ENCODE measurements around the gene RPLP2.

Gene RPLP2

DNA sequence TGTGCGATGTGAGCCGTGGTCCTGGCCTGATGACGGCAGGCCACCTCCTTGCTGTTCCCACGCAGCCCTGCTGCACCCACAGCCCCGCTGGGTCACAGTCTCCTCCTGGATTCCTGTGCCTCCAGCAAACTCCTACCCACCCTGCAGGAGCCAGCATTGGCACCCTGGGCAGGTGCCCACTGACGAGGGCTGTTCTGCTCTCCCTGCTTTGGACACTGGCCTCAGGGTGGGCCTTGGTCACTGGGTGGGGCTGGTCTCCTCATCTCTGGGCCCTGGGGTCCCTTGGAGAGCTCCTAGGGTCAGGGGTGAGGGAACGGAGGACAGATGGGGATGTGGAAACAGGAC, 45.5 kb downstream of the RPLP2 start:
- ATAC-seq (ENCODE audit: low read depth) (no peak), DNase-seq (ENCODE audit: low spot score in 2 of 2) (no peak)
- Mint-ChIP-seq H3K27ac (no peak overlapping the region), H3K27me3 (peaks cover 15% of the 10 kb centered on the region), H3K4me1 (peaks cover 4% of the 10 kb centered on the region), H3K9me3 (no peaks in the 10 kb centered on the region), H3K4me3 (no peak overlapping the region), H3K36me3 (no peaks in the 10 kb centered on the region)

DNA sequence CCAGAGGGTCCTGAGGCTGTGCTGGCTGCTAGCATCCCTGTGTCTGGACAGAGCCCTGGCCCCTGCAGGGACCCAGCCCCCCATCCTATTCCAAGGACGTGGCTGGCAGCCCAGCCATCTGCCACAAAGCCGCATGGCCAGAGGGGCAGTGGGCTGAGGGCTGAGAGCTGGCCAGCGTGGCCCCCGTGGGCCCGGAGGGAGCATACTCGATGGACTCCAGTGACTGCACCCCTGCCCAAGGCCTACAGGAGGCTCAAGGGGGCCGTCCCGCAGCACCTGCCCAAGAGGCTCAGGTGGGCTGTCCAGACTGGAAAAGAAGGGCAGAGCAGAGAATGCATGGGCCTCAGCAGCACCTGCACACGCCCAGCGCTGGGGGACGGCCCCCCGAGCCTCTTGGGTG, 46.0 kb downstream of the RPLP2 start:
- Mint-ChIP-seq H3K4me3 (no peak overlapping the region), H3K36me3 (no peaks in the 10 kb centered on the region), H3K27me3 (peaks cover 15% of the 10 kb centered on the region), H3K4me1 (peaks cover 4% of the 10 kb centered on the region), H3K27ac (no peak overlapping the region), H3K9me3 (no peaks in the 10 kb centered on the region)
- DNase-seq (ENCODE audit: low spot score in 2 of 2), result no peak
- ATAC-seq (ENCODE audit: low read depth), result no peak

DNA sequence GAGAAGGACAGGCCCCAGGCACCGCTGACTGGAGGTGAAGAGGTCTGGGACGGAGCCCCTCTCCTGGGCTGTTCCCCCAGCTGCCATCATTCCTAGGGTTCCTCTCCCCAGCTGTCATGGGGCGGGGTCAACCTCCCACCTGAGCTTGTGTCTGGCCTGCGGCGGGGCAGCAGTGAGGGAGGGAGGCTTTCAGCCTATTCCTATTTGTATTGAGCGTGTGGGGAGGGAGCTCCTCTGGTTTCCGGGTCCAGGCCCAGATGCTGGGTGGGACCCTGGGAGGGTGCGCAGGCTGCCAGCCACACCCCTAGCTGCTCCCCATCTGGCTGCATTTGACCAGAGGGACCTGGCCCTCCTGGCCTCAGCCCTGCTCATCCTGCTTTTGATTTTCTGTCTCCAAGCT, 46.6 kb downstream of the RPLP2 start:
- Mint-ChIP-seq H3K36me3 (no peaks in the 10 kb centered on the region), H3K27me3 (peaks cover 15% of the 10 kb centered on the region), H3K27ac (no peak overlapping the region), H3K9me3 (no peaks in the 10 kb centered on the region), H3K4me1 (peaks cover 4% of the 10 kb centered on the region), H3K4me3 (no peak overlapping the region)
- ATAC-seq (ENCODE audit: low read depth), result no peak
- no peak for DNase-seq (ENCODE audit: low spot score in 2 of 2)

DNA sequence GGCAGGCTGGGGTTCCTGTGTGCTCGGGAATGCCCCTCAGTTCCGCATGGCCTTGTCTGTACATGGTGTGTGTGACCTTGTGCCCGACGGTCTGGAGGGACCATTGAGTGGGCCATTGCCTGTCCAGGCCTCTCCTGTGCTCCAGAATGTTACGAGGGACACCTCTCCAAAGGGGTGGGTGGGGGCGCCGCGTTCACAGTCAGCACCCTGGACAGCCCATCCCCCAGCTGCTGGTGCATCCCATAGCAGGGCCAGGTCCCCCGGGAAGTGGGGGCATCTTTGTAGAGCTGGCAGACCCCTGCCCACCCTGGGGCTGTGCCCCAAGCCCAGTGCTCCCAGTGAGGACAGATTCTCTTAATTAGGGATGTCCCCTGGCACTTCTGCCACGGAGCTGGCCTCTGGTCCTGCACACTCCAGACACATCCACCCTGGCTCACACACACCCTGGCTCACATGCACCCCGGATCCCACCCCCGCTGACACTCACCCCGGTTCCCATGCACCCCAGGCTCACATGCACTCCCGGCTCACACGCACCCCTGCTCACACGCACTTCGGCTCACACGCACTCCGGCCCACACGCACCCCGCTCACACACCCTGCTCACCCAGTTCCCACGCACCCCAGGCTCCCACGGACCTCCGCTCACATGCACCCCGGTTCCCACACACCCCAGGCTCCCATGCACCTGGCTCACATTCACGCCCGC, 48.4 kb downstream of the RPLP2 start:
- Mint-ChIP-seq H3K4me1 (peaks cover 4% of the 10 kb centered on the region), H3K27ac (no peak overlapping the region), H3K27me3 (peaks cover 9% of the 10 kb centered on the region), H3K9me3 (no peaks in the 10 kb centered on the region), H3K36me3 (no peaks in the 10 kb centered on the region), H3K4me3 (no peak overlapping the region)
- no peak for DNase-seq (ENCODE audit: low spot score in 2 of 2)
- no peak for ATAC-seq (ENCODE audit: low read depth)

DNA sequence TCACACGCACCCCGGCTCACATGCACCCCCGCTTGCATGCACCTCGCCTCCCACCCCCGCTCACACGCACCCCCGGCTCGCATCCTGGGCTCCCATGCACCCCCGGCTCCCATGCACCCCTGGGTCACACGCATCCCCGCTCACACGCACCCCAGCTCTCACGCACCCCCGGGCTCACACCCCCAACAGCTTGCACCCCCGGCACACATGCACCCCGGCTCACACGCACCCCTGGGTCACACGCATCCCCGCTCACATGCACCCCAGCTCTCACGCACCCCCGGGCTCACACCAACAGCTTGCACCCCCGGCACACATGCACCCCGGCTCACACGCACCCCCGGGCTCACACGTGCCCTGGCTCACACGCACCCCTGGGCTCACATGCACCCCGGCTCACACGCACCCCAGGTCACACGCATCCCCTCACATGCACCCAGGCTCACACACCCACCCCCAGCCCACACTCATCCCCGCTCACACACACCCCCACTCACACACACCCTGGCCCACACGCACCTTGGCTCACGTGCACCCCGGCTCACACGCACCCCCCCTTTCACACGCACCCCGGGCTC, 49.1 kb downstream of the RPLP2 start:
- Mint-ChIP-seq H3K4me3 (no peak overlapping the region), H3K4me1 (peaks cover 4% of the 10 kb centered on the region), H3K9me3 (no peaks in the 10 kb centered on the region), H3K36me3 (no peaks in the 10 kb centered on the region), H3K27ac (no peak overlapping the region), H3K27me3 (peaks cover 9% of the 10 kb centered on the region)
- no peak for ATAC-seq (ENCODE audit: low read depth)
- no peak for DNase-seq (ENCODE audit: low spot score in 2 of 2)

DNA sequence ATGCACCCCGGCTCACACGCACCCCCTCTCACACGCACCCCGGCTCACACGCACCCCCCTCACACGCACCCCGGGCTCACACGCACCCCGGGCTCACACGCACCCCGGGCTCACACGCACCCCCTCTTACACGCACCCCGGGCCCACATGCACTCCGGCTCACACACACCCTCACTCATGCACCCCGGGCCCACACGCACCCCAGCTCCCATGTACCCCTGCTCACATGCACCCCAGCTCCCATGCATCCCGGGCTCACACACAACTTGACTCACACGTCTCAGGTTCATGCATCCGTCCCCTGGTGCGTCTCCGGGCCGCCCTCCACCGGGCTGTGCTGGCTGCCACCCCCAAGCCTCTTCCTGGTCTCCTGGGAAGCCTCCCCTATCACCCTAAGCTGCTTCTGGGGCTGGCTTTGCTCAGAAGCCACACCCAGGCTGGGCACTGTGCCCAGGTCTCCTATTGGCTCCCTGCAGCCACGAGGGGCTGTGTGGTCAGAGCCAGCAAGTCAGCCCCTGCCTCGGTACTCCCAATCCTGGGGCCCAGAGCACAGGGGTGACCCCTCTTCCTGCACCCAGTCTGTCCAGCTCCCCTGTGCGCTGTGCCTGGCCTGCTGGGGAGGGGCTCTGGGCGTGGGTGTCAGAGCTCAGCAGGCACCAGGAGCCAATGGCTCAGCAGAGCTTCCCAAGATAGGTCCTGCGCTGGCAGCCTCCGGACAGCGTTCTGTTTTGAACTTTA, 49.8 kb downstream of the RPLP2 start:
- H3K4me3 Mint-ChIP-seq, result no peak overlapping the region
- no peaks in the 10 kb centered on the region for H3K9me3 Mint-ChIP-seq
- DNase-seq (ENCODE audit: low spot score in 2 of 2) (no peak), ATAC-seq (ENCODE audit: low read depth) (no peak)
- no peak overlapping the region for H3K27ac Mint-ChIP-seq
- no peaks in the 10 kb centered on the region for H3K36me3 Mint-ChIP-seq
- peaks cover 4% of the 10 kb centered on the region for H3K4me1 Mint-ChIP-seq
- H3K27me3 Mint-ChIP-seq, result peaks cover 9% of the 10 kb centered on the region

DNA sequence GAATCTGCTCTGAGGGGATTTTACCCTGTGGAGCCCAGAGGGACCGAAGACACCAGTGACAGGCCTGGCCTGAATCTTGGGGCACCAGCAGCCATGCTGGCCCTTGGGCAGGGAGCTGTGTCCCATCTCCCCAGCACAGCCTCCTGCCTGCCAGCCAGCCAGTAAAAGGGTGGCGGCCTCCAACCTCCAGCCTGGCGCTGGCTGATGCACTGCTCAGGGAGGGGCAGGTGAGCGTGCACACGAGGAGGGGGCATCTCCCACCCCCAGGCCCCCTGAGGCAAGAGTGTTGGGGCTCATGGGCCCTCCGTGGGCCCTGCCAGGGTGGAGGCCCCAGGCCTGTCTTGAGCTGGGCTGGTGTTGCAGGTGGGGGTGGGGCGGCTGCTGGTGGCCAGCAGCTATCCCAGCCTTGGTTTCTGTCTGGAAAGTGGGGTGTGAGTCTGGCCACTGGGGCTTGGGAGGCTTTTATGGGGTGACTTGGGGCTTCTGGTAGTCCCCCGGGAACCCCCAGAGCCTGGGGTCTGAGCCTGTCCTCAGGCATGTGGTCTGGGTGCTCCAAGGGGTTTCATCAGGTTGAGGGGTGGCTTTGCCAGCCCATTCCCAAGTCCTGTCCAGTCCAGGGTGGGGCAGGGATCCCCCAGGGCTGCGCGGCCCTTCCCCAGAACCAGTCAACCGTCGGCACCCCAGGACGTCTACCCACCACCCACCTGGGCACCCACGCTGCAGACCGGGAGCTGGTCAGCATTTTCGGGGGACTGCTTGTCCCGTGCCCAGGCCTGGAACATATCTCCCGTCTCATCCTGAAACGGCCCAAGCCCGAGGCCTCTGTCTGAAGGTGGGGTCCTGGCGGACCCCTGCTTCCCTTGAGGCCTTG, 50.7 kb downstream of the RPLP2 start:
- ATAC-seq (ENCODE audit: low read depth) (no peak), DNase-seq (ENCODE audit: low spot score in 2 of 2) (no peak)
- Mint-ChIP-seq H3K36me3 (no peaks in the 10 kb centered on the region), H3K9me3 (no peaks in the 10 kb centered on the region), H3K4me3 (no peak overlapping the region), H3K27ac (no peak overlapping the region), H3K4me1 (peaks cover 4% of the 10 kb centered on the region), H3K27me3 (peaks cover 9% of the 10 kb centered on the region)

DNA sequence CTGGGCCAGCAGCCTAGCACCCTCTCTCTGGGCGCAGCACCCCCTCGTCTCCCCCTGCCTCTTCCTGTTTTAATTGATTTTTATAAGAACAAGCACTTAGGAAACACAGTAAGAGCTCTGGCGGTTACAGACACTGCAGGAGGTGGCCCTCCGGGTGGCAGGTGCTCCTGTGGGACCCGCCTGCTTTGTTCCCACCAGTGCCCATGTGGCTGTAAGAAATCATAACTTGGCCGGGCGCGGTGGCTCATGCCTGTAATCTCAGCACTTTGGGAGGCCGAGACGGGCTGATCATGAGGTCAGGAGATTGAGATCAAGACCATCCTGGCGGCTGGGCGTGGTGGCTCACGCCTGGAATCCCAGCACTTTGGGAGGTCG, 51.3 kb downstream of the RPLP2 start:
- Mint-ChIP-seq H3K27me3 (peaks cover 9% of the 10 kb centered on the region), H3K27ac (no peak overlapping the region), H3K4me3 (no peak overlapping the region), H3K4me1 (peaks cover 4% of the 10 kb centered on the region), H3K36me3 (no peaks in the 10 kb centered on the region), H3K9me3 (no peaks in the 10 kb centered on the region)
- DNase-seq (ENCODE audit: low spot score in 2 of 2) (no peak), ATAC-seq (ENCODE audit: low read depth) (no peak)

DNA sequence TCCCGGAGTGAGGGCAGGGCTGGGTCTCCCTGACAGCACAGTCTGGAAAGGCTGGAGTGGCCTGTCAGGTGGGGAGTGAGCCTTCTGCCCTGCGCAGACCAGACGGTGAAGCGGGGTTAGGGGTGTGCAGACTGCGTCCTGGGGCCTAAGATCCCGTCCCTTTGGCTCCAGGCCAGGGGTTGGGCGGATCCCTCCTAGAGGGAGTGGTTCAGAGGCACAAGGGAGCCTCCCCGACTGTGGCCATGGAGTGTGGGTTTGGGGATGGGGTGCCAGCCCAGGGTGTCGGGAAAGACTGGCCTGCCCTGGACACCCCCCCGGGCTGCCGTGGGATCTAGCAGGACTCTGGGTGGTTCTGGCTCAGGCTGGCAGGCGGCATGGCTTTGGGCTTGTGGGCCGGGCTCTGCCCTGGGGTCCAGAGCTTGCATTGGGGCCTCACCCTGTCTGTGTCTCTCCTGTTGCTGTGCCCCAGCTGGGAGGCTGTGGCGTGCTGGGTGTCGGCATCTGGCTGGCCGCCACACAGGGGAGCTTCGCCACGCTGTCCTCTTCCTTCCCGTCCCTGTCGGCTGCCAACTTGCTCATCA, 52.4 kb downstream of the RPLP2 start:
- Mint-ChIP-seq H3K9me3 (no peaks in the 10 kb centered on the region), H3K27me3 (peaks cover 9% of the 10 kb centered on the region), H3K4me1 (peaks cover 4% of the 10 kb centered on the region), H3K4me3 (no peak overlapping the region), H3K36me3 (no peaks in the 10 kb centered on the region), H3K27ac (no peak overlapping the region)
- DNase-seq (ENCODE audit: low spot score in 2 of 2) (no peak), ATAC-seq (ENCODE audit: low read depth) (no peak)

Measured in memory B cell (primary cell).